Measurements from ENCODE around the gene ANO6.

DNA sequence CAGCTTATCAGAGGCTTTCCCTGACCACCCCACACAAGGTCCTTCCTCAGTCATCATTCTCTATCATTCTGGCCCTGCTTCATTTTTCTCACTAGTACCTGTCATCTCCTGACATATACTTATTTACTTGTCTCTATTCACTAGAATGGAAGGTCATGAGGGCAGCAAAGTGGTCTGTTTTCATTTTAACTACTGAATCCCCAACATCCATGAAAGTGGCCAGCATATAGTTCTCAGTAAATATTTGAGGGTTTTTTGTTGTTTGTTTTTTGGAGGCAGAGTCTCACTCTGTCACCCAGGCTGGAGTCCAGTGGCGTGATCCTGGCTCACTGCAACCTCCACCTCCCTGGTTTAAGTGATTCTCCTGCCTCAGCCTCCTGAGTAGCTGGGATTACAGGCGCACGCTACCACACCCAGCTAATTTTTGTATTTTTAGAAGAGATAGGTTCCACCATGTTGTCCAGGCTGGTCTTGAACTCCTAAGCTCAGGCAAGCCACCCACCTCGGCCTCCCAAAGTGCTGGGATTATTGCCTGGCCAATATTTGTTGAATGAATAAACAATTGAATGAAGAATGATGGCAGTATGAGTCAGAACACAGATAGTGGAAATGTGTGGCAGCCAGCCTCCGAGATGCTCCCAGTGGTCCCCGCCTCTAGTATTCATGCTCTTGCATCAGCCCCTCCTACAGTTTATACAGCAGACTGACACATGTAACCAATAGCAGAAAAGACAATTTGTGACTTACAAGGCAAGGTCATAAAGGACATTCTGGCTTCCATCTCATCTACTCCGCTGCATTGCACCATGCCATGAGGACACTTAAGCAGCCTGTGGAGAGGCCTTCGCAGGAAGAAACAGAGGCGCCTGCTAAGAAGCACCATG lies 7.0 kb upstream of the ANO6 start:
- no peak for TF ChIP-seq CTCF (IDR thresholded peaks at IDR 0.05; ENCODE audit: low read depth, low read length, missing input control)
- TF ChIP-seq SP1 (IDR thresholded peaks at IDR 0.05), result no peak
- TF ChIP-seq YY1 (IDR thresholded peaks at IDR 0.05), result no peak
- no peak for TF ChIP-seq FOXA1 (IDR thresholded peaks at IDR 0.05)
- TF ChIP-seq ZBTB33 (IDR thresholded peaks at IDR 0.05), result no peak
- TF ChIP-seq EGR1 (IDR thresholded peaks at IDR 0.05; ENCODE audit: low read depth in 2 of 2), result no peak
- no peak for TF ChIP-seq ATF3 (IDR thresholded peaks at IDR 0.05)
- TF ChIP-seq MAX (IDR thresholded peaks at IDR 0.05), result no peak
- no peak for TF ChIP-seq TAF1 (conservative IDR thresholded peaks at IDR 0.05)
- TF ChIP-seq REST (IDR thresholded peaks at IDR 0.05), result no peak
- no peak for TF ChIP-seq NR2F2 (IDR thresholded peaks at IDR 0.05)

Data from liver (tissue), 3 donors.